ENCODE results near the gene DLG3.
A peak's percentile ranks its signal among the peaks of the same experiment; 100 is the strongest.

DLG3 gene

GRCh38 chrX:70429759-70430158 is 14.9 kb upstream of the DLG3 start:
- TF ChIP-seq, protein P1, sequence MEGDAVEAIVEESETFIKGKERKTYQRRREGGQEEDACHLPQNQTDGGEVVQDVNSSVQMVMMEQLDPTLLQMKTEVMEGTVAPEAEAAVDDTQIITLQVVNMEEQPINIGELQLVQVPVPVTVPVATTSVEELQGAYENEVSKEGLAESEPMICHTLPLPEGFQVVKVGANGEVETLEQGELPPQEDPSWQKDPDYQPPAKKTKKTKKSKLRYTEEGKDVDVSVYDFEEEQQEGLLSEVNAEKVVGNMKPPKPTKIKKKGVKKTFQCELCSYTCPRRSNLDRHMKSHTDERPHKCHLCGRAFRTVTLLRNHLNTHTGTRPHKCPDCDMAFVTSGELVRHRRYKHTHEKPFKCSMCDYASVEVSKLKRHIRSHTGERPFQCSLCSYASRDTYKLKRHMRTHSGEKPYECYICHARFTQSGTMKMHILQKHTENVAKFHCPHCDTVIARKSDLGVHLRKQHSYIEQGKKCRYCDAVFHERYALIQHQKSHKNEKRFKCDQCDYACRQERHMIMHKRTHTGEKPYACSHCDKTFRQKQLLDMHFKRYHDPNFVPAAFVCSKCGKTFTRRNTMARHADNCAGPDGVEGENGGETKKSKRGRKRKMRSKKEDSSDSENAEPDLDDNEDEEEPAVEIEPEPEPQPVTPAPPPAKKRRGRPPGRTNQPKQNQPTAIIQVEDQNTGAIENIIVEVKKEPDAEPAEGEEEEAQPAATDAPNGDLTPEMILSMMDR (IDR thresholded peaks at IDR 0.05; ENCODE audit: borderline replicate concordance, control extremely low read depth, extremely low read depth, insufficient read depth, missing control alignments): no peak
- DNase-seq (ENCODE audit: low spot score): no peak
- in situ Hi-C loops (cut with MboI; ENCODE audit: low sequenced_read_pairs, unreplicated experiment): no loop called here

DNA sequence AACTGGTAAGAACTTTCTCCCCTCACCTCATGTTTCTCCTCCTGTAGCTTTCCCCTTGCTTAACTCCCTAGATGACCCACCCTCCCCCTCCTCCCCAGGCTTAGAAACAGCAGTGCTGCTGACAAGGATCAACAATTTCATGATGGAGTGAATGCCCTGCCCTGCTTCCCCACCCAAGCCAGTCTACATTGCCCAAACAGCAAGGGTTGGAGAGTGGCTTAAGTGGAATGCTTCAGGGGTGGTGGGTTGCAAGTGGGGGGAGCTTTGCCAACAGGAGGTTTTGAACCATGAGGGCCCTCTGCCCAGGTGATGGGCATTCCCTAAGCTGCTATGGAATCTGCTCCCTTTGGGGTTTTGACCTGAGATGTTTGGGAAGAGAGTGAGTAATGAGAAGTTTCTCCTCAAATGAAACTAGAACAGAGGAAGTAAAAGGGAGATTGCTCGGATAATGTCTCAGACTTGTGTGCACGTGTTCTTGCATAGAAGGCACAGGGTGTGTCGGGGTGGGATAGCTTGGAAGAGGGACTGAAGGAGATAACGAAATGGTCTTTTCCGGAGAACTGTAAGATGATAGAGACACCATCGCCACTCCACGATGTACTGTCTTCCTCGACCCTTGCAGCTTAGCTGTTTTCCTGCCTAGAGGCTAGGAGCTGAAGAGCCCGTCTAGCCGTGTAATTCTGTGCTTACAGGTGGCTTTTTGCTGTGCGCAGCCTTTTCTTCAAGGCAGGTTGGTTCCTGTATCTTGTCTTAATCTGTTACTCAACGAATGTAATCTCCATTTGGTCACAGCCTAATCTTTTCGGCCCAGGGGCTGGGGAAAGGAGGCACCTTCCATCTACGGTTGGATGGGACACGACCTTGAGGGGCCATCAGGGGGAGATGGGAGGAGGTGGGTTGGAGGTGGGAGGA is 11.4 kb upstream of the DLG3 start:
- in situ Hi-C loops (cut with MboI; ENCODE audit: low sequenced_read_pairs, unreplicated experiment): no loop called here
- no peak for DNase-seq (ENCODE audit: low spot score)
- TF ChIP-seq, protein P1 (IDR thresholded peaks at IDR 0.05; ENCODE audit: borderline replicate concordance, control extremely low read depth, extremely low read depth, insufficient read depth, missing control alignments): no peak

- in situ Hi-C loops (cut with MboI; ENCODE audit: low sequenced_read_pairs, unreplicated experiment): no loop called here
- TF ChIP-seq, protein P1 (IDR thresholded peaks at IDR 0.05; ENCODE audit: borderline replicate concordance, control extremely low read depth, extremely low read depth, insufficient read depth, missing control alignments): peak; percentile 61
Measured at GRCh38 chrX:70433848-70434351, 10.7 kb upstream of the DLG3 start.

DNA sequence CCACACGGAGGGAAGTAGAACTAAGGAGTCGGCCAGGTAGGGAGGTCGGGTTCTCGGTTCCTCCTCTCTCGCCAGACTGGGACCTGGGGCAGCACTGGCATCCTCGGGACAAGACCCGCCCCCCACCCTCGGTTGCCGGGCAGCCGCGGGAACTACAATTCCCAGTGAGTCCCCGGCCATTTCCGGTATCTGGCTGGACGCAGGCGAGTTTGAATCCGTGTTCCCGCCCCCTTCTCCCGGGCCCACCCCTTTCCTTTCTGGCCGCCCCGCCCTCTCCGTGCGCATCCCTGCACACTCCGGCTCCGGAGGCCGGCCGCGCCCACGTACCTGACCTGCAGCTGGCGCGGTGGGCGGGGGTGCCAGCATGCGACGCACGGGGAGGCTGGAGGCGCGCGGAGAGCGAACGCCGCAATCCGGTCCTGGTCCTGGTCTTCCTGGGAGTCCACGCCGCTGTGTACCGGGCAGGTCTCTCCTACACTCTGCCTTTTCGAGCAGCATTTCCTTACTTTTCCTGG is 10.2 kb upstream of the DLG3 start:
- TF ChIP-seq, protein P1 (IDR thresholded peaks at IDR 0.05; ENCODE audit: borderline replicate concordance, control extremely low read depth, extremely low read depth, insufficient read depth, missing control alignments): no peak
- in situ Hi-C loops (cut with MboI; ENCODE audit: low sequenced_read_pairs, unreplicated experiment): no loop called here
- peak; percentile 87 for DNase-seq (ENCODE audit: low spot score)

More at GRCh38 chrX:70433848-70434351, 10.7 kb upstream of the DLG3 start:
- DNase-seq (ENCODE audit: low spot score): peak; percentile 84

DNA sequence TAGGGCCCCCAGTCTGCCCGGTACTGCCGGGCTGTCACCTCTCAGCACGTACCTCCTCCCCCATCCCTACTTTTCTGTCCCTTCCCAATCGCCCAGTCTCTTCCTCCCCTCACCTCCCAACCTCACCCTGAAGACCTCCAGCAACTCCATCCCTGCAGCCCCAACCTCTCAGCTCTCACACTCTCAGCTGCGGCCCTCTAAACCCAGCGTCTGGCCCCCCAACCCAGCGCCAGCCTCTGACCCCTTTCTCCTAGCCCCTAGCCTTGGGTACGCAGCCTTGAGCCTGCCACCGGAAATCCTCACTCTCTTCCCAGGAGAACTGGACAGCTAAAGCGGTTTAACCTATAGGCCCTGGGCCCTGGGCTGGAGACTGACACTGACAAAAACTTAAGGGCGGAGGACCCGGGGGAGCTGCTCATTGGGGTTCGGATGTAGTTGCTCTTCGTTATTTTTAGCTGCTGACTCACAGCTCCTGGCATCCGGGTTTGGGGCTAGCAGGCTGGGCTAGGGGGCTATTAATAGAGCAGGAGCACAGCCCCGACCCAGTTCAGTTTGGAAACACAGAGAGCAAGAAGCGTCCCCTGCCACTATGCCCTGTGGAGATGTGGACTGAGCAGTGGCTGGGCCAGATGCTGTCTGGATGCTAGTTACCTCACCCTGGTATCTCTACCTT is 9.6 kb upstream of the DLG3 start:
- in situ Hi-C loops (cut with MboI; ENCODE audit: low sequenced_read_pairs, unreplicated experiment): no loop called here
- DNase-seq (ENCODE audit: low spot score): no peak
- TF ChIP-seq, protein P1 (IDR thresholded peaks at IDR 0.05; ENCODE audit: borderline replicate concordance, control extremely low read depth, extremely low read depth, insufficient read depth, missing control alignments): no peak

DNA sequence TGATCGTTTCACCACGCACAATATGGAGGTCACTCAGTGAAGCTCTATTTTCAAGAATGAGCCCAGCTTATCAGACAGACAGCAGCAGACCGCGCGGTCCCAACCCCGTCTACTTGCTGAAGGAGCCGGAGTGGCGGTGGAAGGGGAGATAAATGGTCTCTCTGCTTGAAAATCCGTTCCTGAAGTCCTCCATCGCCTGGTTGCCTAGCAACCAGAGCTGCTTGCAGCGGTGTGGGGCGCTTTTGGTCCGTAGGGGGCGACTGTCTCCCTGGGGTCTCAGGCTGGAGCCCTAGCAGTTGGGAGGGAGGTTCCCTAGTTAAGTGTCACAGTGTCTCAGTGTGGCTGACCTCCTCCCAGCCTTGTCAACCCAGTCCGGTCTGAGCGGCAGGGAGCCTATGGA is 8.3 kb upstream of the DLG3 start:
- in situ Hi-C loops (cut with MboI; ENCODE audit: low sequenced_read_pairs, unreplicated experiment): no loop called here
- TF ChIP-seq, protein P1 (IDR thresholded peaks at IDR 0.05; ENCODE audit: borderline replicate concordance, control extremely low read depth, extremely low read depth, insufficient read depth, missing control alignments): no peak
- no peak for DNase-seq (ENCODE audit: low spot score)
